K562 (cell line): ENCODE results near the gene PLEKHG3. TPM values are rescaled to one million over a fixed set of nuclear protein-coding genes. Genes with fewer than 3 reads are reported as not detected.

Source experiments
- ATAC-seq: fragments of 200-7000 bp; cut with Tn5 transposase; 3 replicates; pipeline ENCODE4 v1.9.1; 2020; ENCODE audit warnings: moderate library complexity
- BruUV-seq: library from RNA; stranded (reverse); fragments of 400-500 nt; replicated peaks from 2 replicates; lab custom pipeline; 2021; lab: Mats Ljungman, UMichigan
- CTCF ChIA-PET: fragments of 300-600 bp; formaldehyde crosslinking; extraction: SDS; loops from one replicate; lab custom pipeline; 2021; ENCODE audit warnings: low intra/inter-chr PET ratio; lab: Yijun Ruan, JAX
- POLR2A ChIA-PET: fragments of 300-600, 350-650 bp; sonication (Branson Sonifier 250); formaldehyde crosslinking; extraction: SDS; loops from one replicate; lab custom pipeline; 2021; ENCODE audit warnings: antibody characterized with exemption, inconsistent platforms; lab: Yijun Ruan, JAX
- DNase-seq, 4 experiments: peaks; one replicate each; pipeline versions ENCODE4 v3.0.0 to v3.0.0-alpha.2; 2011 to 2018; ENCODE audit warnings: low spot score in 3 of 4, mixed read lengths in 3 of 4; ENCODE audit errors: extremely low read depth in 1 of 4
- FAIRE-seq: peaks from 2 replicates; lab custom pipeline; 2011; peaks lifted over from hg19 to GRCh38; lab: Jason Lieb, UNC
- H2AFZ ChIP-seq: 2 replicates; pipeline ENCODE4 v1.6.0; 2011; ENCODE audit warnings: low read depth, low read length, control low read depth, inconsistent platforms
- H3K27ac ChIP-seq: fragments of 200-600 bp; 3 replicates; pipeline ENCODE4 v1.8.0; 2011; ENCODE audit warnings: low read depth, mild to moderate bottlenecking, control low read depth, inconsistent platforms, low read length, moderate library complexity, mixed read lengths; ENCODE audit errors: extremely low read depth
- H3K27me3 ChIP-seq, 2 experiments: fragments of 300-600 bp in 1 of 2; 2 replicates in 1 of 2; 3 replicates in 1 of 2; pipeline versions ENCODE4 v1.6.0 to v1.8.0; 2011; ENCODE audit warnings: inconsistent platforms in 2 of 2, low read length in 2 of 2, mild to moderate bottlenecking in 1 of 2, mixed read lengths in 1 of 2, moderate library complexity in 1 of 2; ENCODE audit not compliant: control insufficient read depth in 2 of 2, insufficient read depth in 2 of 2
- H3K36me3 ChIP-seq: fragments of 300-600 bp; 3 replicates; pipeline ENCODE4 v1.8.0; 2011; ENCODE audit warnings: mild to moderate bottlenecking, low read length, inconsistent platforms; ENCODE audit not compliant: control insufficient read depth, insufficient read depth
- H3K4me1 ChIP-seq, 2 experiments: fragments of 200-600 bp in 1 of 2; replicated peaks in 1 of 2; 2 replicates in 1 of 2; 3 replicates in 1 of 2; pipeline versions ENCODE4 v1.5.1 to v1.8.0; 2011; ENCODE audit warnings: inconsistent platforms in 2 of 2, low read length in 2 of 2, mild to moderate bottlenecking in 1 of 2, mixed read lengths in 1 of 2, moderate library complexity in 1 of 2; ENCODE audit not compliant: control insufficient read depth in 2 of 2, insufficient read depth in 2 of 2
- H3K4me2 ChIP-seq: 2 replicates; pipeline ENCODE4 v1.6.1; 2011; ENCODE audit warnings: low read length, control low read depth, inconsistent platforms, mixed read lengths; ENCODE audit not compliant: insufficient read depth
- H3K4me3 ChIP-seq: fragments of 200-600 bp; sonication (generic), shearing (Covaris generic); 2 replicates; pipeline ENCODE4 v1.5.1; 2016; ENCODE audit warnings: control low read depth, inconsistent platforms
- H3K79me2 ChIP-seq: fragments of 200-600 bp; 3 replicates; pipeline ENCODE4 v1.8.0; 2011; ENCODE audit warnings: low read length, inconsistent platforms; ENCODE audit not compliant: control insufficient read depth, insufficient read depth
- H3K9ac ChIP-seq, 2 experiments: 2 replicates each; pipeline versions ENCODE4 v1.6.0 to v1.6.1; 2011; ENCODE audit warnings: low read depth in 2 of 2, low read length in 2 of 2, control low read depth in 1 of 2, inconsistent platforms in 1 of 2, mild to moderate bottlenecking in 1 of 2, mixed read lengths in 1 of 2; ENCODE audit not compliant: insufficient read depth in 1 of 2
- H3K9me1 ChIP-seq: one replicate; pipeline ENCODE4 v1.6.0; 2011; ENCODE audit warnings: inconsistent platforms, mild to moderate bottlenecking, low read length, moderate library complexity; ENCODE audit not compliant: control insufficient read depth, insufficient read depth
- H3K9me3 ChIP-seq: replicated peaks from 2 replicates; pipeline ENCODE4 v1.5.1; 2011; ENCODE audit warnings: low read depth, low read length, inconsistent platforms; ENCODE audit not compliant: control insufficient read depth, insufficient read depth
- H4K20me1 ChIP-seq: replicated peaks from 2 replicates; pipeline ENCODE4 v1.6.1; 2011; ENCODE audit warnings: low read length, inconsistent platforms, mixed read lengths; ENCODE audit not compliant: control insufficient read depth, insufficient read depth
- ERF ChIP-seq: fragments of 450-650 bp; formaldehyde crosslinking; IDR thresholded peaks from 2 replicates; pipeline ENCODE4 v1.4.0; 2020; ENCODE audit warnings: mild to moderate bottlenecking, mixed read lengths
- ETS2 ChIP-seq: IDR thresholded peaks from 2 replicates; pipeline ENCODE4 v1.6.1; 2016; ENCODE audit warnings: borderline replicate concordance, missing genetic modification characterization, mild to moderate bottlenecking, moderate library complexity, missing compliant biosample characterization; ENCODE audit not compliant: poor library complexity, severe bottlenecking
- EWSR1 ChIP-seq: fragments of 450-650 bp; IDR thresholded peaks from 2 replicates; pipeline ENCODE4 v1.6.1; 2018; ENCODE audit warnings: borderline replicate concordance, mild to moderate bottlenecking, low read depth, moderate library complexity; ENCODE audit not compliant: partially characterized antibody
- FOXK2 ChIP-seq, 2 experiments: fragments of 450-650 bp; IDR thresholded peaks in 1 of 2; conservative IDR thresholded peaks in 1 of 2; 2 replicates each; pipeline ENCODE4 v1.6.1; 2016; ENCODE audit warnings: low read depth in 2 of 2, mild to moderate bottlenecking in 1 of 2
- GATAD2A ChIP-seq: fragments of 450-650 bp; IDR thresholded peaks from 2 replicates; pipeline ENCODE4 v1.6.1; 2017
- GTF2F1 ChIP-seq: IDR thresholded peaks from 2 replicates; pipeline ENCODE4 v1.6.1; 2011; ENCODE audit warnings: low read depth, low read length, improper control_type of control experiment
- HDAC2 ChIP-seq: fragments of 450-650 bp; IDR thresholded peaks from 2 replicates; pipeline ENCODE4 v1.6.1; 2016; ENCODE audit warnings: mild to moderate bottlenecking
- HIVEP1 ChIP-seq: fragments of 250-450 bp; sonication (Bioruptor Pico); IDR thresholded peaks from 2 replicates; pipeline ENCODE4 v1.4.0; 2020; ENCODE audit warnings: mild to moderate bottlenecking
- LCOR ChIP-seq: sonication (generic); formaldehyde crosslinking; IDR thresholded peaks from 2 replicates; pipeline ENCODE4 v1.8.0; 2022; ENCODE audit warnings: mild to moderate bottlenecking, missing genetic modification reagents
- MEF2A ChIP-seq: IDR thresholded peaks from 2 replicates; pipeline ENCODE4 v1.6.1; 2011; ENCODE audit warnings: low read depth, mild to moderate bottlenecking, low read length, moderate library complexity; ENCODE audit not compliant: control insufficient read depth
- PHF21A ChIP-seq: fragments of 450-650 bp; IDR thresholded peaks from 2 replicates; pipeline ENCODE4 v1.6.1; 2017; ENCODE audit warnings: low read depth, borderline replicate concordance
- PTTG1 ChIP-seq: fragments of 450-650 bp; IDR thresholded peaks from 2 replicates; pipeline ENCODE4 v1.6.1; 2016; ENCODE audit warnings: low read depth, mild to moderate bottlenecking, missing genetic modification characterization, missing compliant biosample characterization
- SMARCB1 ChIP-seq: IDR thresholded peaks from 2 replicates; pipeline ENCODE4 v1.6.1; 2011; ENCODE audit warnings: improper control_type of control experiment, low read depth; ENCODE audit not compliant: insufficient read length
- TBP ChIP-seq: optimal IDR thresholded peaks from 2 replicates; pipeline ENCODE3; 2011; ENCODE audit warnings: low read depth, low read length, improper control_type of control experiment
- WHSC1 ChIP-seq: IDR thresholded peaks from one replicate; pipeline ENCODE4 v1.6.1; 2012; ENCODE audit warnings: low read length, control low read depth, inconsistent platforms
- ZNF121 ChIP-seq: sonication (generic); formaldehyde crosslinking; conservative IDR thresholded peaks from 2 replicates; pipeline ENCODE4 v1.8.0; 2022; ENCODE audit warnings: missing genetic modification reagents
- WGBS: fragments of 100-300 bp; shearing (Covaris generic); methylation state at CpG from one replicate; pipeline ENCODE4 v1.1.6; 2016; ENCODE audit warnings: low coverage, mixed read lengths; ENCODE audit not compliant: insufficient coverage; ENCODE audit errors: missing lambda C conversion rate; 5-methylcytosine and 5-hydroxymethylcytosine counted together
- in situ Hi-C: fragments of 300-500 bp; cut with MboI; formaldehyde crosslinking; loops from 4 replicates; pipeline ENCODE4 v1.15.0; 2018; ENCODE audit warnings: inconsistent platforms, mixed read lengths
- intact Hi-C: fragments of 100-400 bp; cut with micrococcal nuclease; formaldehyde crosslinking; loops from 2 replicates; pipeline ENCODE4 v1.14.2; 2022
- polyA plus RNA-seq, 8 experiments: library from polyadenylated mRNA; depleted of rRNA in 4 of 8; stranded (reverse) in 5 of 8; unstranded in 3 of 8; fragments of >200 nt; fragmentation: Nextera tagmentation in 2 of 8; fragmentation: Illumina TruSeq in 1 of 8; extraction: Ambion mirVana in 2 of 8; extraction: Trizol in 1 of 8; gene quantifications; 2 replicates each; pipeline versions ENCODE4 v1.2.1 to v1.2.3, GENCODE V29; 2011 to 2014; ENCODE audit warnings: inconsistent platforms in 1 of 8, missing spikeins in 1 of 8
- total RNA-seq, 7 experiments: library from RNA; depleted of rRNA in 6 of 7; stranded (reverse); fragments of >200 nt in 6 of 7; fragmentation: Illumina TruSeq in 2 of 7; extraction: Trizol in 2 of 7; gene quantifications; 2 replicates each; pipeline versions ENCODE4 v1.2.1 to v1.2.3, GENCODE V29; 2011 to 2021; ENCODE audit warnings: low replicate concordance in 1 of 7
- TF ChIP-seq, protein P1 (sequence below): fragments of 450-650 bp; IDR thresholded peaks from 2 replicates; pipeline ENCODE4 v1.6.1; 2018; ENCODE audit warnings: mild to moderate bottlenecking, low read depth; ENCODE audit not compliant: partially characterized antibody
- TF ChIP-seq, protein P2 (sequence below), 3 experiments: IDR thresholded peaks in 2 of 3; conservative IDR thresholded peaks in 1 of 3; 2 replicates each; pipeline ENCODE4 v1.5.1; 2011 to 2012; ENCODE audit warnings: low read length in 3 of 3, mild to moderate bottlenecking in 3 of 3, control low read depth in 2 of 3, improper control_type of control experiment in 1 of 3, inconsistent platforms in 1 of 3, low read depth in 1 of 3, mixed read lengths in 1 of 3, moderate library complexity in 1 of 3; ENCODE audit not compliant: insufficient read depth in 2 of 3
- TF ChIP-seq, protein P3 (sequence below): fragments of 450-650 bp; formaldehyde crosslinking; conservative IDR thresholded peaks from 2 replicates; pipeline ENCODE4 v1.4.0; 2022; ENCODE audit warnings: mild to moderate bottlenecking, missing genetic modification characterization

PLEKHG3 gene
- total and polyA plus RNA-seq, 9 of the 15 experiments (the other 6 are each of a cell fraction or from before 2014, with no cell fraction given) = 0.04 to 0.16 TPM; not detected in 7

DNA sequence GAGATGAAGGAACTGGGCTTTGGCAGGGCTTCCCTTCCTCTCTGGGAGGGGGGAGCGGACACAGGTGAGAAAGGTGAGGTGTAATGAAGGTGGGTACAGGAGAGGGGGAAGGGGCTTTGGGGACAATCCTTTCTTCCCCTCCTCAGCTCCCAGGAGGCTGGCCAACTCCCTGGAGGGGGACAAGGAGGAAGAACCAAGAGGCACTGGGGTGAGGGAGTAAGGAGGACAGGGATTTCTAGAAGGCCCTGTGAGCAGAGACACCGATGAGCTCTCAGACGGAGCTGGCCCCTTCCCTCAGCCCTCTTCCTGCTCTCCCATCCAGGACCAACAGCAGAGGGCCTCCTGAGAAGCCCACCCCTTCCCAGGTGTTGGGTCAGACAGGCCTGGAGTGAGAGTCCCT, 53.4 kb downstream of the PLEKHG3 start:
- intact Hi-C loops (no loop called here), in situ Hi-C loops (loop anchor here (5.0 kb wide), 1 partner anchor 85 kb away; no protein-coding TSS in a partner anchor)
- no TSS peak for BruUV-seq
- Histone ChIP-seq H3K4me1 (peaks cover 12 to 14% of the 10 kb centered on the region in 2 experiments; a peak in 4 of 5 replicates), H2AFZ (no peak overlapping the region), H3K4me2 (no peak overlapping the region), H3K27ac (no peak overlapping the region), H3K9me3 (no peaks in the 10 kb centered on the region), H3K79me2 (no peaks in the 10 kb centered on the region), H3K36me3 (no peaks in the 10 kb centered on the region)
- no peak for DNase-seq
- TF ChIP-seq, protein P1, sequence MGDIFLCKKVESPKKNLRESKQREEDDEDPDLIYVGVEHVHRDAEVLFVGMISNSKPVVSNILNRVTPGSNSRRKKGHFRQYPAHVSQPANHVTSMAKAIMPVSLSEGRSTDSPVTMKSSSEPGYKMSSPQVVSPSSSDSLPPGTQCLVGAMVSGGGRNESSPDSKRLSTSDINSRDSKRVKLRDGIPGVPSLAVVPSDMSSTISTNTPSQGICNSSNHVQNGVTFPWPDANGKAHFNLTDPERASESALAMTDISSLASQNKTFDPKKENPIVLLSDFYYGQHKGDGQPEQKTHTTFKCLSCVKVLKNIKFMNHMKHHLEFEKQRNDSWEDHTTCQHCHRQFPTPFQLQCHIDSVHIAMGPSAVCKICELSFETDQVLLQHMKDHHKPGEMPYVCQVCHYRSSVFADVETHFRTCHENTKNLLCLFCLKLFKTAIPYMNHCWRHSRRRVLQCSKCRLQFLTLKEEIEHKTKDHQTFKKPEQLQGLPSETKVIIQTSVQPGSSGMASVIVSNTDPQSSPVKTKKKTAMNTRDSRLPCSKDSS = no peak
- no peak for TF ChIP-seq LCOR (CRISPR knock-in tag)
- no peak for TF ChIP-seq ETS2
- TF ChIP-seq PHF21A = no peak
- no peak for TF ChIP-seq GTF2F1
- no peak for TF ChIP-seq GATAD2A
- TF ChIP-seq TBP = no peak
- TF ChIP-seq WHSC1 = no peak
- no peak for TF ChIP-seq ERF (CRISPR knock-in tag)
- TF ChIP-seq PTTG1 (tag) = no peak
- no peak for TF ChIP-seq MEF2A
- TF ChIP-seq, protein P2, sequence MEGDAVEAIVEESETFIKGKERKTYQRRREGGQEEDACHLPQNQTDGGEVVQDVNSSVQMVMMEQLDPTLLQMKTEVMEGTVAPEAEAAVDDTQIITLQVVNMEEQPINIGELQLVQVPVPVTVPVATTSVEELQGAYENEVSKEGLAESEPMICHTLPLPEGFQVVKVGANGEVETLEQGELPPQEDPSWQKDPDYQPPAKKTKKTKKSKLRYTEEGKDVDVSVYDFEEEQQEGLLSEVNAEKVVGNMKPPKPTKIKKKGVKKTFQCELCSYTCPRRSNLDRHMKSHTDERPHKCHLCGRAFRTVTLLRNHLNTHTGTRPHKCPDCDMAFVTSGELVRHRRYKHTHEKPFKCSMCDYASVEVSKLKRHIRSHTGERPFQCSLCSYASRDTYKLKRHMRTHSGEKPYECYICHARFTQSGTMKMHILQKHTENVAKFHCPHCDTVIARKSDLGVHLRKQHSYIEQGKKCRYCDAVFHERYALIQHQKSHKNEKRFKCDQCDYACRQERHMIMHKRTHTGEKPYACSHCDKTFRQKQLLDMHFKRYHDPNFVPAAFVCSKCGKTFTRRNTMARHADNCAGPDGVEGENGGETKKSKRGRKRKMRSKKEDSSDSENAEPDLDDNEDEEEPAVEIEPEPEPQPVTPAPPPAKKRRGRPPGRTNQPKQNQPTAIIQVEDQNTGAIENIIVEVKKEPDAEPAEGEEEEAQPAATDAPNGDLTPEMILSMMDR (IDR thresholded peaks at IDR 0.05 in 2 of 3, conservative IDR thresholded peaks at IDR 0.05 in 1 of 3; ENCODE audit: insufficient read depth in 2 of 3, low read depth in 1 of 3, low read length in 3 of 3) = no peak
- TF ChIP-seq HIVEP1 (CRISPR knock-in tag) = no peak
- no peak for TF ChIP-seq HDAC2
- TF ChIP-seq EWSR1 = no peak
- TF ChIP-seq FOXK2 (conservative IDR thresholded peaks at IDR 0.05 in 1 of 2, IDR thresholded peaks at IDR 0.05 in 1 of 2; ENCODE audit: low read depth in 2 of 2) = no peak
- TF ChIP-seq, protein P3, sequence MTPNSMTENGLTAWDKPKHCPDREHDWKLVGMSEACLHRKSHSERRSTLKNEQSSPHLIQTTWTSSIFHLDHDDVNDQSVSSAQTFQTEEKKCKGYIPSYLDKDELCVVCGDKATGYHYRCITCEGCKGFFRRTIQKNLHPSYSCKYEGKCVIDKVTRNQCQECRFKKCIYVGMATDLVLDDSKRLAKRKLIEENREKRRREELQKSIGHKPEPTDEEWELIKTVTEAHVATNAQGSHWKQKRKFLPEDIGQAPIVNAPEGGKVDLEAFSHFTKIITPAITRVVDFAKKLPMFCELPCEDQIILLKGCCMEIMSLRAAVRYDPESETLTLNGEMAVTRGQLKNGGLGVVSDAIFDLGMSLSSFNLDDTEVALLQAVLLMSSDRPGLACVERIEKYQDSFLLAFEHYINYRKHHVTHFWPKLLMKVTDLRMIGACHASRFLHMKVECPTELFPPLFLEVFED (CRISPR knock-in tag) = no peak
- no peak for TF ChIP-seq SMARCB1
- no peak for TF ChIP-seq ZNF121 (CRISPR knock-in tag)
- TF ChIP-seq, all 486 proteins: peak for 0
- ATAC-seq (no peak), FAIRE-seq (no peak)
- Histone ChIP-seq H3K9ac (no peak overlapping the region), H3K27me3 (peaks cover 10 to 43% of the 10 kb centered on the region in 2 experiments; a peak in 4 of 5 replicates), H3K4me3 (no peak overlapping the region), H4K20me1 (peaks cover 18% of the 10 kb centered on the region), H3K9me1 (peaks cover 7% of the 10 kb centered on the region)
- ChIA-PET CTCF (interaction anchor here (0.6 kb wide), 1 partner anchor 200 kb away, joined by 3 read pairs; no protein-coding TSS in a partner anchor), POLR2A (no interaction called here)
- WGBS = 0% methylated on average over 2 of the region's 3 CpGs
